Stomach (tissue), 4 donors: ENCODE measurements around the gene DCLK1.

ENCODE experiments used
- CTCF ChIP-seq, 7 experiments: fragments of 450-650 bp in 4 of 7; fragments of 200-600 bp in 3 of 7; sonication (generic) in 3 of 7; IDR thresholded peaks; one replicate each; pipeline ENCODE4 v1.5.1; 2016 to 2019; ENCODE audit warnings: antibody characterized with exemption in 7 of 7, control low read depth in 2 of 7, mild to moderate bottlenecking in 1 of 7
- EP300 ChIP-seq: sonication (generic); formaldehyde crosslinking; IDR thresholded peaks from one replicate; pipeline ENCODE4 v1.6.1; 2017; ENCODE audit warnings: antibody characterized with exemption
- POLR2AphosphoS5 ChIP-seq, 3 donors: sonication (generic); formaldehyde crosslinking; IDR thresholded peaks; one replicate each; pipeline ENCODE4 v1.6.1; 2016; ENCODE audit warnings: antibody characterized with exemption in 3 of 3

- TF ChIP-seq POLR2AphosphoS5 (IDR thresholded peaks at IDR 0.05) (no peak), EP300 (no peak), CTCF (IDR thresholded peaks at IDR 0.05) (no peak)
These were observed 291.4 kb downstream of the DCLK1 start for GRCh38 chr13:35839806-35840205.
